ENCODE data around the gene FGF16.
"Not testable (repeated sequence)": the region's sequence is repeated elsewhere in the genome, so short reads cannot be mapped to it uniquely, and the experiment has no call there.

FGF16 gene

DNA sequence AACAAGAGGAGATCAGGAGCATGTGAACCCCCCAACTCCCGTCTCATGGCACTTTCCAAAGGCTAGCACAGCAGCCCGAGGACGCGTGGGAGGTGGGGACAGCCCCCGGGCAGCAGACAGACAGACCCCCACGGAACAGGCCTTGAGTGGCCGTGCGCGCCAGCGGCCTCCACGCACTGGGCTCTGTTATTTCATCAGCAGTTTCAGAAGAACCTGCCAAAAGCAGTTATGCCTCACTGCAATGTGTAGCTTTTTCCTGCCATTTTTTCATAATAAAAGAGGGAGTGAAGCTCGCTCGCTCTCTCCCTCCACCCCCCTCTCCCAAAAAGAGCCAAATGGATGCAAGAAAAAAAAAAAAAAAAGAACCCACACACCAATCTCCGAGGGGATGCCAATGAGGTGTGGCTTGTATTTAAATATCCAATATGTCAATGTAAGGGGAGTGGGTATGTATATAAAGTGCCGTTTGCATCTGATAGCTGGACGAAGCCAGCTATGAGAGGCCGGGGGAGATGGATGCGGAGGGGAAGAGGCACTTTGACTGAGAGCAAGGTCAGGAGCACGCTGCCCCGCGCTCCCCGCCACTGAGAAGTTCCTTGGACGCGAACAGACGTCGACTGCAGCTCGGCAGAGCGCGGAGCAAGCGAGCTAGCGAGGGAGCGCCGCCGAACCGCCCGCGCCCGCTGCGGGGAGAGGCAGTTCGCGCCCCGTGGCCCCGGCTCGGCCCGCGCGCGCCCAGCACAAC, at the start of gene FGF16:
FGF16 (plus strand) TSS at position 482 of the 745 bp plus-strand sequence. CDS start 286 bp downstream, outside the sequence.
- no peak for DNase-seq

DNA sequence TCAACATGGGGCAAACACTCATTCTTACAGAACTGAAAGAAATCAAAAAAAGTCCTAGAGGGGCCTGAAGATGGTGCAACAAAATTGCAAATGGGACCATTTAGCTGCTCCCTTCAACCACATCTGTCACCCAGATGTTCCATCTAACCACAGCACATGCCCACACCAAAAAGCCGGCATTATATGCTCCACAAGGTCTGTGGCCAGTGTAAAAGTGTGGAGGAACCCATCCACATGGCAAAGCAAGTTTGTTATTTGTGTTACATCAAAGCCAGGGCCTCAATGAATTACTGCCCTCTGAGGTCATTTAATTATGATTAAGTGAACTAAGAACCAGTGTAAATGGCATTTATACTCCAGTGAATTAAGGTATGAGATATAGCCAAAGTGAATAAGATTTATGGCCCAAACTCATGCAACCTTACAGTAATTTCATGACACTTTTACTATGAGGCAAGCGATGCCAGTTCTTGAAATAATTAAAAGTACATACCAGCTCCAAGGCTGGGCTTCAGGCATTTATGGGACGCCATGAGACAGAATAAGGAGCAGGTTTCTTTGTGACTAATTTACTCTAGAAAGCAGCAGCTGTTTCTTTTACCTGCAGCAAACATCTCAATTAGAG, 48.7 kb upstream of the FGF16 start:
- no peak for DNase-seq

DNA sequence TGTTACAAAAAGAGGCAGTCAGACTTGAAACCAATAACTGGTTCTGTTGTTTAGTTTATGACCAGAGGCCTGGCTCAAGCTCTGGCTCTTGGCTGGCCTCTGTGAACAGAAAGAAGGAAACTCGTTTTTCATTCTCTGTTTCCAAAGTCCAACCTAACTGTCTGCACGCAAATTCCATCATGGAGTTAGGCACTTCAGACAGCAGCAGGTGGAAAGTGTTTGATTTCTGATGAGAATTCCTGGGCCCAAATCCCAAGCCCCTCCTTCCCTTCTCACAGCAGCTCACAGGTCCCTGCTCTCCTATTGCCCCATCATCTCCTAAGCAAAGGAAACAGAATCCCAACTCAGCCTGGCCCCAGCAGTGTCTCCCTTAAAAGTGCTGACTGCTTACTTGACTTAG, 42.8 kb upstream of the FGF16 start:
- DNase-seq, result no peak

DNA sequence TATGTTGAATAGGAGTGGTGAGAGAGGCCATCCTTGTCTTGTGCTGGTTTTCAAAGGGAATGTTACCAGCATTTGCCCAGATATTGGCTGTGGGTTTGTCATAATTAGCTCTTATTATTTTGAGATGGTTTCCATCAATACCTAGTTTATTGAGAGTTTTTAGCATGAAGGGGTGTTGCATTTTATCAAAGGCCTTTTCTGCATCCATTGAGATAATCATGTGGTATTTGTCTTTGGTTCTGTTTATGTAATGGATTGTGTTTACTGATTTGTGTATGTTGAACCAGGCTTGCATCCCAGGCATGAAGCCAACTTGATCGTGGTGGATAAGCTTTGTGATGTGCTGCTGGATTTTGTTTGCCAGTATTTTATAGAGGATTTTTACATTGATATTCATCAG, 39.4 kb upstream of the FGF16 start:
- DNase-seq, result not testable (repeated sequence)

DNA sequence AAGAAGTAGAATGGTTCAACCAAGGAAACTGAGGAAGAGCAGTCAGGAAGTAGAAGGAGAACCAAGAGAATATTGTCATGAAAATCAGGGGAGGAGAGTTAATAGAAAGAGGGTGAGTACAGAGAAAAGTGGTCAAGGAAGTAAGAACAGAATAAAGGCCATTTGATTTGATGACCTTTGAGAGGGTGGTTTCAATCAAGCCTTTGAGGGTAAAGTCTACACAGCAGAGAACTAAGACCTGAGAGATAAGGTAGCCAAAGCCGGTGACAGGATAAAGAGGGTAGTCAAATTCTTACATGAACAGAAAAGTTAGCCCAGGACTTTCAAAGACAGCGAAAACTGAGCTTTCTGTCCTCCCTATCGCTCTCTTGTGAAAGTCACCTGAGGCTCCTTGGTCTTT, 34.6 kb upstream of the FGF16 start:
- DNase-seq, result no peak

DNA sequence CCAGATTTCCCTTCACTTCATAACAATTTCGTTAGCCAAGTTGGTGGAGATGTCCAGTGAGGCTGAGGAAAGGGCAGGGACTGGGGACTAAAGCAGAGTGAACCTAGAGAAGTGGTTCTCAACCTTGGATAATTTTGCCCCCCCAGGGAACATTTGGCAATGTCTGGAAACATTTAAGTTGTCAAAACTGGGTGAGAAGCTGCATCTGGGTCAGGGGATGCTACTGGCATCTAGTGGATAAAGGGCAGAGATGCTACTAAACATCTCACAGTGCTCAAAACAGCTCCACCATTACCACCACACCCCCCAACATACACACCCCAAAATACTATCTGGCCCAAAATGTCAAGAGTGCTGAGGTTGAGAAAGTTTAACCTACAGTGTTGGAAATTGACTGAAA, 32.0 kb upstream of the FGF16 start:
- DNase-seq, result no peak

- no peak for DNase-seq
Observed at GRCh38 chrX:77415882-77416281, 31.3 kb upstream of the FGF16 start.

GRCh38 chrX:77422891-77423648, 24.1 kb upstream of the FGF16 start:
- no peak for DNase-seq

DNA sequence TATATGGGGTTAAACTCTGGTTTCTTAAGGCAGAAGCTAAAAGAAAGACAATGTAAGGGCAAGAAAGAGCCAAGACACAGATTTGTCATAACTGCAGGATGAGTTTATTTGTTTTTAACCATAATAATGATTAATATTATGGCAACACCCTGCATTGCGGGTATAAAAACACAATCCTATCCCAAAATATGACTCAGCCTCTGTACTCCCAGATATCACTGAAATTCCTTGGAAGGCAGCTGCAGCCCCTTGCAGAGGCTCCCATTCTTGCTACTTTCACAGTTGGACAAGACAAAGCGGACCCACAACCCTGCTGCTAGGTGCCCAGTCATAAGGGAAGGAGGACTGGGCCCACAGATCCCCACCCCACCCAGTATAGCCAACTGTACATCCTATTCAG, 20.4 kb upstream of the FGF16 start:
- no peak for DNase-seq

GRCh38 chrX:77427611-77428010, 19.6 kb upstream of the FGF16 start:
- DNase-seq, result no peak

GRCh38 chrX:77428551-77428950, 18.6 kb upstream of the FGF16 start:
- DNase-seq, result no peak

DNA sequence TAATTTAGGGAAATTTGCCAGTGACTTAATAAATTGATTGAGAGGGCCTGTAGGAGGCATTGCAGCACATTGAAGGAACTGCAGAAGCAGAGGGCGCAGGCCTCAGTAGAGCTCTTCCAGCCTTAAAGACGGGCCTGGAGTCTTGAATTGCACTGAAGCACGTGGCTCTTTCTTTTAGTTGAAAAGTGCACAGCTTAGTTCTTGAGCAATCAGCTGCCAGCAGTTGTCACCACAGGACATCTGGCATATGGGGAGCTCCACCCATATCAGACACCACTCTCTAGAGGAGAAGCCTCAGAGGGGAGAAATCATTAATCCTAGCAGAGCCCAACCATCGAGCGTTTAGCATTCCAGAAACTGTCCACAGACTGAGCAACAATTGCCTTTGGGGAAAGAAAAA, 16.0 kb upstream of the FGF16 start:
- DNase-seq, result no peak

GRCh38 chrX:77433001-77433400, 14.2 kb upstream of the FGF16 start:
- DNase-seq, result no peak

DNA sequence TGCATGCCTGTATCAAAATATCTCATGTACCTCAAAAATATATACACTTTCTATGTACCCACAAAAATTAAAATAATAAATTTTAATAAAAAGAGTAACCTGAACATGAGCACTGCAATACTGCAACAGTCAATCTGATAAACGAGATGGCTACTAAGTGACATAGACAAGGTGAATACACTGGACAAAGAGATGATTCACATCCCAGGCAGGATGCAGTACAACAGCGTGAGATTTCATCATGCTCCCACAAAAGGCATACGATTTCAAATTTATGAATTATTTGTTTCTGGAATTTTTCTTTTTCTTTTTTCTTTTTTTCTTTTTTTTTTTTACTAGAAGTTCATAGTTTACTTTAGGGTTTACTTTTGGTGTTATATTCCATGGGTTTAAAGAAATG, 12.2 kb upstream of the FGF16 start:
- no peak for DNase-seq

- no peak for DNase-seq
Observed at GRCh38 chrX:77436271-77436670, 10.9 kb upstream of the FGF16 start.

DNA sequence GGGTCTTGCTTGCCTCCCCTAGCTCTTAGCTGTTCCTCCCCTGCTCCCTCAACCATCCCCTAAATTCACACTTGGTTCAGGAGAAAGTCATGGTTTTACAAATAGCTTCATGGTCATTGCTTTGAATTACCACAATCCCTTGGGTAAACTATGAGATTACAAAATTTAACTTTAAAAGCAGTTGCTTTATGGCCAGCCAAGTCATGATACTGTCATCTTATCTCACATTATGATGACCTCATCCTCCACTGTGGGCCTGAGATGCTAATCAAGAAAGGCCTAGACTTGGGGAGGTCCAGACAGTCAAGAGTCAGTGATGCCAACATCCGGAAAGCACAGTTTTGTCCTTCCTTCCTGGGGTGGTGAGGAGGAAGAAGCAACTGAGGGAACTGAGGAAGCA, 10.5 kb upstream of the FGF16 start:
- no peak for DNase-seq

- no peak for DNase-seq
Observed at GRCh38 chrX:77440330-77440729, 6.9 kb upstream of the FGF16 start.

DNA sequence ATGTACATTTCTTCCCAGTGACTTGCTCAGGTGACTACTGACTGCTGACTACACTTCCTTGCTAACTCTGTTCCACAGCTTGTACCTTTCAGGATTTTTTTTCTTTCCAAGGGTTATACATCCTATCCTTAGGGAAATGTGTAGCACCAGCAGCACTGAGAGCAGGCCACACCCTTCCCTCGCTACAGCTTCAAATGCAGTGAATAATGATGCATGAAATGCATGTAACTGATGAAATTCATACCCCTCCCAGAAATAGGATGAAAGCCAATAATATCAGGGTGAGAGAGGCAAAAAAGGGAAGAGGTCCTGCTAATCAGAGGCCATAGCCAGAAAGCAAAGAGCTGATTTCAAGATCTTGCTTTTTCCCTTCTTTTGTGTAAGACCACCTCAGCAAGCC, 6.2 kb upstream of the FGF16 start:
- DNase-seq, result no peak

GRCh38 chrX:77441479-77441878, 5.7 kb upstream of the FGF16 start:
- DNase-seq, result no peak

- DNase-seq, result no peak
Observed at GRCh38 chrX:77442728-77443127, 4.5 kb upstream of the FGF16 start.

- DNase-seq, result no peak
Observed at GRCh38 chrX:77444075-77444474, 3.1 kb upstream of the FGF16 start.

DNA sequence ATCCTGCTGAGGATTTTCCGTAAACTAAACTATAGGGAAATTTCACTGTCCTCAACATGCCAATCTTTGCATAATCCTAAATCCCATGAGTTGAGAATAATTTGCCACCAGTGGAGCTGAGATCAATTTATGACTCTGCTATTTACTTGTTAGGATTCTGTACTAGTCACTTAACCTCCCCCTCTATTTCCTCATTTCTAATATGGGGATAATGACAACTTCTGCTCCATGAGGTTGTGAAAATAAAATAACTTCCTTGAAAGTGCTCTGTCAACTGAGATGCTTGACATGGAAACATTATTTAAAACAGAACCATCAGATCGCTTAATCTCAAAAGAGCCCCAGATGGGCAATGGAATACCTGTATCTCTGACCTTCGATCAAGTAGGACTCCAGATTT, 2.6 kb upstream of the FGF16 start:
- DNase-seq, result no peak

DNA sequence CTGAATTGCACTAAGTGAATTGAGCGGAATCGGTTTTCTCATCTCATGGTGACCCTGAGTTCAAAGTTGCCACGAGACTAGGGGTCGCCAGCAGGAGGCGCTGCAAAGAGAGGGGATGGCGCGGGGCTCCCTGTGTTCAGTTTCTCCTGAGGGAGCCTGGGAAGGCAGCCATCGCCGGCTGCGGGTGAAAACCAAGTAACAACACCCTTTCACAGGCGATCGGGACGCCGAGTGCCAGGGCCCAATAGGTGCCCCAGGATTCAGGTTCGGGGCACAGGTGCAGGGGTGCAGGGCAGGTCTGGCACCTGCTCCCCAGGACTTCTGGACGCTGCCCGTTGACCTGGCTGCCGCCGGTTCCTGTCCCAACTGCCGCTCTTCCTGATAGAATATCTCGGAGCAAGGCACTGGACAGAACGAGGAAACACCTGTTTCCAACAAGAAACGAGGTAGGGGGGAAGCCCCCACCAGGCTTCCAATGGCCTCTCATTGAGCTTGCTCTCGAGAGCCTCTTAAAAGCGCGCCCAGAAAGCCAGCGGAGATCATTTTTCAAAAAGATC, 1.1 kb upstream of the FGF16 start:
- peak; percentile 1 for DNase-seq

Measured in NCI-H1694 treated with DMSO at 0.1 percent for 48 hours (cell line).